Tibial nerve (tissue), 4 donors: ENCODE data around the gene CPNE4. TPM values are rescaled to one million over a fixed set of nuclear protein-coding genes. Genes with fewer than 3 reads are reported as not detected.
"Not testable (repeated sequence)": the region's sequence is repeated elsewhere in the genome, so short reads cannot be mapped to it uniquely, and the experiment has no call there.

Source experiments
- DNase-seq, 2 donors: peaks; one replicate each; pipeline ENCODE4 v3.0.0-alpha.2; 2019; ENCODE audit warnings: low spot score in 2 of 2
- H3K27ac ChIP-seq, 4 donors: fragments of 200-600 bp; sonication (generic) in 3 of 4; one replicate each; pipeline ENCODE4 v1.5.1; 2017 to 2019; ENCODE audit warnings: mild to moderate bottlenecking in 1 of 4
- H3K27me3 ChIP-seq, 2 donors: fragments of 200-600 bp; sonication (generic) in 1 of 2; one replicate each; pipeline versions ENCODE4 v1.5.1 to v1.6.0; 2017 to 2019
- H3K36me3 ChIP-seq, 3 donors: fragments of 200-600 bp; sonication (generic); one replicate each; pipeline ENCODE4 v1.5.1; 2018 to 2019
- H3K4me1 ChIP-seq, 4 donors: fragments of 200-600 bp; sonication (generic) in 3 of 4; one replicate each; pipeline ENCODE4 v1.5.1; 2017 to 2019
- H3K4me3 ChIP-seq, 4 donors: fragments of 200-600 bp; sonication (generic) in 3 of 4; one replicate each; pipeline ENCODE4 v1.5.1; 2017 to 2019; ENCODE audit warnings: mild to moderate bottlenecking in 1 of 4, moderate library complexity in 1 of 4
- H3K9me3 ChIP-seq, 4 donors: fragments of 200-600 bp; sonication (generic) in 3 of 4; one replicate each; pipeline ENCODE4 v1.5.1; 2017 to 2019
- EP300 ChIP-seq, 2 donors: sonication (generic); formaldehyde crosslinking; IDR thresholded peaks; one replicate each; pipeline ENCODE4 v1.6.1; 2017; ENCODE audit warnings: antibody characterized with exemption in 2 of 2, mild to moderate bottlenecking in 1 of 2
- POLR2A ChIP-seq, 2 donors: fragments of 450-650 bp; IDR thresholded peaks; one replicate each; pipeline ENCODE4 v1.6.1; 2017; ENCODE audit warnings: antibody characterized with exemption in 2 of 2, mild to moderate bottlenecking in 2 of 2, moderate library complexity in 2 of 2
- WGBS, 2 donors: methylation state at CpG; one replicate each; pipeline ENCODE4 v1.1.5; 2018; 5-methylcytosine and 5-hydroxymethylcytosine counted together
- total RNA-seq, 4 donors: library from RNA; depleted of rRNA; stranded (reverse); fragments of >200 nt; gene quantifications; one replicate each; pipeline ENCODE4 v1.1.0, GENCODE V29; 2016
- TF ChIP-seq, protein P1 (sequence below), 5 experiments: fragments of 200-600 bp in 3 of 5; fragments of 450-650 bp in 2 of 5; sonication (generic) in 3 of 5; IDR thresholded peaks; one replicate each; pipeline ENCODE4 v1.5.1; 2016 to 2019; ENCODE audit warnings: antibody characterized with exemption in 5 of 5, mild to moderate bottlenecking in 3 of 5, moderate library complexity in 2 of 5

CPNE4 gene
- total RNA-seq, 4 donors from 2014 or later = 0.20 TPM; not detected in 3

DNA sequence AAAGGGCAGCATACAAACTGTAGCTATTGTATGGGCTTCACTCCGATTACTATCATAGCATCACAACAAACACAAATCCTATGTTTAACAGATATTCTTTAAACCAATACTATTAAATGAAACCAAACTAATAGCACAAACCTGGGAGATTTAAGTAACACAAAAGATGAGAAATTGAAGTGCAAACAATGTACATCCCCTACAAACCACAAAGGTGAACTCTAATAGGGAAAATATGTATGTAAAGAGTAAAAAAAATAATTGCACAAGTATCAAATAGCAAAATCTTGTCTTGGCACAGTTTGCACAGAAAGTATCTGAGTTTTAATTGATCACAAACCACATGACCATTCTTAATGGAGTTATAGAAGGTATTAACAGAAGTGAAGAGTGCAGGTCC, 138.5 kb downstream of the CPNE4 start:
- peaks cover 0 to 10% (median 0%) of the 10 kb centered on the region in 4 donors for H3K9me3 ChIP-seq
- WGBS, 2 donors = 91 to 100% methylated on average over 1 of the region's 1 CpG
- no peak overlapping the region for H3K4me3 ChIP-seq
- DNase-seq = no peak
- H3K27me3 ChIP-seq = no peaks in the 10 kb centered on the region
- no peaks in the 10 kb centered on the region for H3K36me3 ChIP-seq
- no peaks in the 10 kb centered on the region for H3K4me1 ChIP-seq
- no peak overlapping the region for H3K27ac ChIP-seq
- TF ChIP-seq POLR2A (IDR thresholded peaks at IDR 0.05) (no peak), EP300 (IDR thresholded peaks at IDR 0.05) (no peak)
- TF ChIP-seq, protein P1, sequence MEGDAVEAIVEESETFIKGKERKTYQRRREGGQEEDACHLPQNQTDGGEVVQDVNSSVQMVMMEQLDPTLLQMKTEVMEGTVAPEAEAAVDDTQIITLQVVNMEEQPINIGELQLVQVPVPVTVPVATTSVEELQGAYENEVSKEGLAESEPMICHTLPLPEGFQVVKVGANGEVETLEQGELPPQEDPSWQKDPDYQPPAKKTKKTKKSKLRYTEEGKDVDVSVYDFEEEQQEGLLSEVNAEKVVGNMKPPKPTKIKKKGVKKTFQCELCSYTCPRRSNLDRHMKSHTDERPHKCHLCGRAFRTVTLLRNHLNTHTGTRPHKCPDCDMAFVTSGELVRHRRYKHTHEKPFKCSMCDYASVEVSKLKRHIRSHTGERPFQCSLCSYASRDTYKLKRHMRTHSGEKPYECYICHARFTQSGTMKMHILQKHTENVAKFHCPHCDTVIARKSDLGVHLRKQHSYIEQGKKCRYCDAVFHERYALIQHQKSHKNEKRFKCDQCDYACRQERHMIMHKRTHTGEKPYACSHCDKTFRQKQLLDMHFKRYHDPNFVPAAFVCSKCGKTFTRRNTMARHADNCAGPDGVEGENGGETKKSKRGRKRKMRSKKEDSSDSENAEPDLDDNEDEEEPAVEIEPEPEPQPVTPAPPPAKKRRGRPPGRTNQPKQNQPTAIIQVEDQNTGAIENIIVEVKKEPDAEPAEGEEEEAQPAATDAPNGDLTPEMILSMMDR (IDR thresholded peaks at IDR 0.05) = no peak

GRCh38 chr3:131895766-131896165, 139.0 kb downstream of the CPNE4 start:
- TF ChIP-seq POLR2A (IDR thresholded peaks at IDR 0.05) = no peak
- TF ChIP-seq EP300 (IDR thresholded peaks at IDR 0.05) = no peak
- TF ChIP-seq, protein P1 (IDR thresholded peaks at IDR 0.05) = no peak
- Histone ChIP-seq H3K36me3 (no peaks in the 10 kb centered on the region), H3K4me3 (no peak overlapping the region), H3K27me3 (no peaks in the 10 kb centered on the region), H3K9me3 (peaks cover 0 to 10% (median 0%) of the 10 kb centered on the region in 4 donors), H3K4me1 (no peaks in the 10 kb centered on the region), H3K27ac (no peak overlapping the region)
- DNase-seq = no peak
- 68 to 78% methylated on average over 3 of the region's 3 CpGs for WGBS, 2 donors

- no peaks in the 10 kb centered on the region for H3K36me3 ChIP-seq
- no peaks in the 10 kb centered on the region for H3K27me3 ChIP-seq
- no peaks in the 10 kb centered on the region for H3K4me1 ChIP-seq
- H3K4me3 ChIP-seq = no peak overlapping the region
- H3K27ac ChIP-seq = no peak overlapping the region
- TF ChIP-seq EP300 (IDR thresholded peaks at IDR 0.05) (no peak), POLR2A (IDR thresholded peaks at IDR 0.05) (no peak)
- TF ChIP-seq, protein P1 (IDR thresholded peaks at IDR 0.05) = no peak
- no peak for DNase-seq
- peaks cover 0 to 10% (median 0%) of the 10 kb centered on the region in 4 donors for H3K9me3 ChIP-seq
Measured at GRCh38 chr3:131892331-131892730, 142.5 kb downstream of the CPNE4 start.

DNA sequence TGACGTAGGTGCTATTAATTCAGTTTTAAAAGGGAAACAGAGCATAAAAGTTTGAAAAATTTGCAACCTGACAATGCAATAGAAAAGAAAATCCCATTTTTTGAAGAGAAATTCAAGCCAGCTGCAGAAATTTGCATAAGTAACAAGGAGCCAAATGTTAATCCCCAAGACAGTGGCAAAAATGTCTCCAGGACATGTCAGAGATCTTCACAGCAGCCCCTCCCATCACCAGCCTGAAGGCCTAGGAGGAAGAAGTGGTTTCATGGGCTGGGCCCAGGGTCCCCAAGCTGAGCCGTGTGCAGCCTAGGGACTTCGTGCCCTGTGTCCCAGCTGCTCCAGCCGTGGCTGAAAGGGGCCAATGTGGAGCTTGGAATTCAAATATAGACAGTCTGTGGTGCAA, 148.9 kb downstream of the CPNE4 start:
- H3K27me3 ChIP-seq, H3K4me1 ChIP-seq, H3K27ac ChIP-seq, H3K36me3 ChIP-seq, H3K4me3 ChIP-seq, H3K9me3 ChIP-seq, DNase-seq: not testable (repeated sequence)
- whole genome bisulfite sequencing, 2 donors = 51 to 84% methylated on average over 4 of the region's 4 CpGs

- no peaks in the 10 kb centered on the region for H3K27me3 ChIP-seq
- 30 to 42% methylated on average over 2 of the region's 2 CpGs for WGBS, 2 donors
- TF ChIP-seq, protein P1 (IDR thresholded peaks at IDR 0.05) = no peak
- TF ChIP-seq POLR2A (IDR thresholded peaks at IDR 0.05) = no peak
- no peak for TF ChIP-seq EP300 (IDR thresholded peaks at IDR 0.05)
- H3K4me3 ChIP-seq = no peak overlapping the region
- no peaks in the 10 kb centered on the region for H3K36me3 ChIP-seq
- no peak overlapping the region for H3K27ac ChIP-seq
- no peak for DNase-seq
- no peaks in the 10 kb centered on the region for H3K4me1 ChIP-seq
- H3K9me3 ChIP-seq = no peaks in the 10 kb centered on the region
Measured at GRCh38 chr3:131883711-131884407, 151.0 kb downstream of the CPNE4 start.

DNA sequence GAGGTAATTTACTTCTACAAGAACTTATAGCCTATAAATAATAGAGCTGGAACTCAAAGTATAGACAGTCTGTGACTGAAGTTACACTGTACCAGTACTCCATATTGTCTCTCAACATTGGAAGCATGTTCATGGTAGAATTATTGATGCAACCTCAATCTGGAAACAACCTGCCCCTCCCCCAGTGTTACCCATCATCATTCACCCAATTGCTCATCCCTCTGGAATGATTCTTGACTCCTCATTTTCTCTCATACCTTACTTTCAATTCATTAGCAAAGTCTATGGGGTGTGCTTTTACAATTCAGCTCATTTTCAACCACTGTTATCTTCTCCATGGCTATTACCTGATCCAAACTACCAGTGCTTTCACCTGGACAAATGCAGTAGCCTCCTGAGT, 151.7 kb downstream of the CPNE4 start:
- TF ChIP-seq, protein P1 (IDR thresholded peaks at IDR 0.05) = no peak
- TF ChIP-seq POLR2A (IDR thresholded peaks at IDR 0.05) (no peak), EP300 (IDR thresholded peaks at IDR 0.05) (no peak)
- no peak overlapping the region for H3K4me3 ChIP-seq
- no peak overlapping the region for H3K27ac ChIP-seq
- H3K27me3 ChIP-seq = no peaks in the 10 kb centered on the region
- no peaks in the 10 kb centered on the region for H3K9me3 ChIP-seq
- no peaks in the 10 kb centered on the region for H3K4me1 ChIP-seq
- DNase-seq = no peak
- no peaks in the 10 kb centered on the region for H3K36me3 ChIP-seq
